Measurements from ENCODE around the gene TOMM40L. TPM values are rescaled to one million over a fixed set of nuclear protein-coding genes. Genes with fewer than 3 reads are reported as not detected.
A peak's percentile ranks its signal among the peaks of the same experiment; 100 is the strongest.

TOMM40L gene
- total and polyA plus RNA-seq, 2 donors (not counting 1 experiment from before 2014, with no cell fraction given) = 11.1 to 11.7 TPM

- peak; percentile 99 for DNase-seq (ENCODE audit: low read depth in 2 of 2)
- Histone ChIP-seq H3K4me3 (replicated peaks in 1 of 4; ENCODE audit: control extremely low read depth in 1 of 4, insufficient read depth in 1 of 4, low read depth in 3 of 4, low read length in 4 of 4) (peak within 1 kb of the TSS; percentile 93 to 100 (median 98)), H2AFZ (ENCODE audit: low read length) (peak within 1 kb of the TSS; percentile 70), H3K27ac (ENCODE audit: insufficient read depth, low read length) (peak within 1 kb of the TSS; percentile 95), H3K27me3 (ENCODE audit: control insufficient read depth, insufficient read depth, low read length) (no peaks in the 10 kb centered on the region), H3K4me1 (ENCODE audit: control insufficient read depth, extremely low read depth, insufficient read depth, low read length) (peaks cover 46% of the 10 kb centered on the region), H3K9me3 (ENCODE audit: control insufficient read depth, insufficient read depth, low read depth, low read length) (no peaks in the 10 kb centered on the region), H4K20me1 (ENCODE audit: control insufficient read depth, extremely low read depth, insufficient read depth, low read length) (no peaks in the 10 kb centered on the region), H3K36me3 (ENCODE audit: control insufficient read depth, insufficient read depth, low read length) (peaks cover 2% of the 10 kb centered on the region), H3K79me2 (ENCODE audit: control insufficient read depth, insufficient read depth, low read length) (peaks cover 32% of the 10 kb centered on the region), H3K9ac (ENCODE audit: insufficient read depth, low read length) (peak within 1 kb of the TSS; percentile 94), H3K4me2 (ENCODE audit: extremely low read depth, insufficient read depth, low read length) (peak within 1 kb of the TSS; percentile 97)
- TF ChIP-seq, protein P1, sequence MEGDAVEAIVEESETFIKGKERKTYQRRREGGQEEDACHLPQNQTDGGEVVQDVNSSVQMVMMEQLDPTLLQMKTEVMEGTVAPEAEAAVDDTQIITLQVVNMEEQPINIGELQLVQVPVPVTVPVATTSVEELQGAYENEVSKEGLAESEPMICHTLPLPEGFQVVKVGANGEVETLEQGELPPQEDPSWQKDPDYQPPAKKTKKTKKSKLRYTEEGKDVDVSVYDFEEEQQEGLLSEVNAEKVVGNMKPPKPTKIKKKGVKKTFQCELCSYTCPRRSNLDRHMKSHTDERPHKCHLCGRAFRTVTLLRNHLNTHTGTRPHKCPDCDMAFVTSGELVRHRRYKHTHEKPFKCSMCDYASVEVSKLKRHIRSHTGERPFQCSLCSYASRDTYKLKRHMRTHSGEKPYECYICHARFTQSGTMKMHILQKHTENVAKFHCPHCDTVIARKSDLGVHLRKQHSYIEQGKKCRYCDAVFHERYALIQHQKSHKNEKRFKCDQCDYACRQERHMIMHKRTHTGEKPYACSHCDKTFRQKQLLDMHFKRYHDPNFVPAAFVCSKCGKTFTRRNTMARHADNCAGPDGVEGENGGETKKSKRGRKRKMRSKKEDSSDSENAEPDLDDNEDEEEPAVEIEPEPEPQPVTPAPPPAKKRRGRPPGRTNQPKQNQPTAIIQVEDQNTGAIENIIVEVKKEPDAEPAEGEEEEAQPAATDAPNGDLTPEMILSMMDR (conservative IDR thresholded peaks at IDR 0.05 in 1 of 2, IDR thresholded peaks at IDR 0.05 in 1 of 2; ENCODE audit: low read depth in 1 of 2, low read length in 2 of 2) = peak; percentile 8 to 23
- TF ChIP-seq EZH2 (IDR thresholded peaks at IDR 0.05; ENCODE audit: low read length, missing control alignments) = no peak
Observed at GRCh38 chr1:161201836-161202712, 23.8 kb upstream of the TOMM40L start, which contains the start of gene NDUFS2. NDUFS2 (plus strand) TSS chr1:161202367; CDS start chr1:161202386, 19 bp downstream.

- Histone ChIP-seq H3K27ac (ENCODE audit: insufficient read depth, low read length) (peak overlapping the region; percentile 87), H4K20me1 (ENCODE audit: control insufficient read depth, extremely low read depth, insufficient read depth, low read length) (no peaks in the 10 kb centered on the region), H3K27me3 (ENCODE audit: control insufficient read depth, insufficient read depth, low read length) (no peaks in the 10 kb centered on the region), H3K4me3 (replicated peaks in 1 of 4; ENCODE audit: control extremely low read depth in 1 of 4, insufficient read depth in 1 of 4, low read depth in 3 of 4, low read length in 4 of 4) (no peak overlapping the region), H3K79me2 (ENCODE audit: control insufficient read depth, insufficient read depth, low read length) (peaks cover 28% of the 10 kb centered on the region), H2AFZ (ENCODE audit: low read length) (no peak overlapping the region), H3K9ac (ENCODE audit: insufficient read depth, low read length) (peak overlapping the region; percentile 56), H3K36me3 (ENCODE audit: control insufficient read depth, insufficient read depth, low read length) (peaks cover 13% of the 10 kb centered on the region), H3K4me1 (ENCODE audit: control insufficient read depth, extremely low read depth, insufficient read depth, low read length) (peaks cover 11% of the 10 kb centered on the region), H3K9me3 (ENCODE audit: control insufficient read depth, insufficient read depth, low read depth, low read length) (no peaks in the 10 kb centered on the region), H3K4me2 (ENCODE audit: extremely low read depth, insufficient read depth, low read length) (no peak overlapping the region)
- DNase-seq (ENCODE audit: low read depth in 2 of 2) = peak in 1 of 2 donors; percentile 91
- TF ChIP-seq, protein P1 (conservative IDR thresholded peaks at IDR 0.05 in 1 of 2, IDR thresholded peaks at IDR 0.05 in 1 of 2; ENCODE audit: low read depth in 1 of 2, low read length in 2 of 2) = no peak
Observed at GRCh38 chr1:161206411-161207140, 19.3 kb upstream of the TOMM40L start.

DNA sequence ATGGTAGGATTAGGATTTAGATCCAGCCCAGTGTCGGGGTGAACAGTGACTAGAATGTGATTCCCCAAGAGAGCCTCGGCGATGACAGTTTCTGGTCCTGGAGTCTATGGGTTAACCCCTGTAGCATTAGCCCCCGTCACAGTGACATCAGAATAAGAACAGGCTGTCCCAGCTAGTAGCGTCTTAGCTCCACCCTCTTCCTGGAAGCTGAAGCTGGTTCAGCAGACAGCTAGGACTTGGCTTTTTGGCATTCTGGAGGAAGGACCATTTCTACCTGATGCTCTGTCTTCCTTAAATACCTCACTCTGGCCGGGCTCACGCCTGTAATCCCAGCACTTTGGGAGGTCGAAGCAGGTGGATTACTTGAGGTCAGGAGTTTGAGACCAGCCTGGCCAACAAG, 18.7 kb upstream of the TOMM40L start:
- DNase-seq (ENCODE audit: low read depth in 2 of 2) = peak in 1 of 2 donors; percentile 95
- no peaks in the 10 kb centered on the region for H3K27me3 ChIP-seq (ENCODE audit: control insufficient read depth, insufficient read depth, low read length)
- peak overlapping the region in 1 of 4 experiments; percentile 1 for H3K4me3 ChIP-seq (replicated peaks in 1 of 4; ENCODE audit: control extremely low read depth in 1 of 4, insufficient read depth in 1 of 4, low read depth in 3 of 4, low read length in 4 of 4)
- peaks cover 13% of the 10 kb centered on the region for H3K36me3 ChIP-seq (ENCODE audit: control insufficient read depth, insufficient read depth, low read length)
- TF ChIP-seq EZH2 (IDR thresholded peaks at IDR 0.05; ENCODE audit: low read length, missing control alignments) = no peak
- TF ChIP-seq, protein P1 (conservative IDR thresholded peaks at IDR 0.05 in 1 of 2, IDR thresholded peaks at IDR 0.05 in 1 of 2; ENCODE audit: low read depth in 1 of 2, low read length in 2 of 2) = no peak
- H3K27ac ChIP-seq (ENCODE audit: insufficient read depth, low read length) = peak overlapping the region; percentile 87
- H3K9ac ChIP-seq (ENCODE audit: insufficient read depth, low read length) = peak overlapping the region; percentile 36
- no peaks in the 10 kb centered on the region for H4K20me1 ChIP-seq (ENCODE audit: control insufficient read depth, extremely low read depth, insufficient read depth, low read length)
- H3K9me3 ChIP-seq (ENCODE audit: control insufficient read depth, insufficient read depth, low read depth, low read length) = no peaks in the 10 kb centered on the region
- peaks cover 28% of the 10 kb centered on the region for H3K79me2 ChIP-seq (ENCODE audit: control insufficient read depth, insufficient read depth, low read length)
- no peak overlapping the region for H3K4me2 ChIP-seq (ENCODE audit: extremely low read depth, insufficient read depth, low read length)
- H2AFZ ChIP-seq (ENCODE audit: low read length) = no peak overlapping the region
- peaks cover 8% of the 10 kb centered on the region for H3K4me1 ChIP-seq (ENCODE audit: control insufficient read depth, extremely low read depth, insufficient read depth, low read length)
